Neural progenitor cell (in vitro differentiated cells): ENCODE data around the gene SIAH2. TPM values are rescaled to one million over a fixed set of nuclear protein-coding genes. Genes with fewer than 3 reads are reported as not detected.

ENCODE experiments used
- DNase-seq: peaks from one replicate; pipeline ENCODE4 v3.0.0-alpha.2; 2016; ENCODE audit warnings: low spot score
- H2AFZ ChIP-seq: fragments of 200-600 bp; sonication (generic); replicated peaks from 2 replicates; pipeline ENCODE4 v1.6.1; 2016; ENCODE audit warnings: antibody characterized with exemption
- H3F3A ChIP-seq: fragments of 200-600 bp; sonication (generic); 2 replicates; pipeline ENCODE4 v1.6.1; 2016; ENCODE audit warnings: antibody characterized with exemption, low read depth
- H3K27ac ChIP-seq: fragments of 200-600 bp; sonication (generic); 2 replicates; pipeline ENCODE4 v1.5.1; 2016; ENCODE audit warnings: mild to moderate bottlenecking
- H3K27me3 ChIP-seq: fragments of 200-600 bp; sonication (generic); 2 replicates; pipeline ENCODE4 v1.6.1; 2016; ENCODE audit warnings: mild to moderate bottlenecking, moderate library complexity
- H3K36me3 ChIP-seq: fragments of 200-600 bp; sonication (generic); 2 replicates; pipeline ENCODE4 v1.5.1; 2016
- H3K4me1 ChIP-seq: fragments of 200-600 bp; sonication (generic); 2 replicates; pipeline ENCODE4 v1.6.1; 2016; ENCODE audit warnings: mixed run types
- H3K4me2 ChIP-seq: fragments of 200-600 bp; sonication (generic); 2 replicates; pipeline ENCODE4 v1.6.1; 2016
- H3K4me3 ChIP-seq: fragments of 200-600 bp; sonication (generic); 2 replicates; pipeline ENCODE4 v1.5.1; 2016
- H3K79me2 ChIP-seq: fragments of 200-600 bp; sonication (generic); 2 replicates; pipeline ENCODE4 v1.6.1; 2016; ENCODE audit warnings: low read depth
- H3K9ac ChIP-seq: fragments of 200-600 bp; sonication (generic); 2 replicates; pipeline ENCODE4 v1.6.1; 2016
- H3K9me3 ChIP-seq: fragments of 200-600 bp; sonication (generic); 2 replicates; pipeline ENCODE4 v1.5.1; 2016; ENCODE audit warnings: low read depth
- H4K20me1 ChIP-seq: fragments of 200-600 bp; sonication (generic); 2 replicates; pipeline ENCODE4 v1.6.1; 2016; ENCODE audit warnings: low read depth
- H3K27ac Mint-ChIP-seq: 3 replicates; pipeline ENCODE4 v1.8.0; 2021; ENCODE audit warnings: mixed read lengths
- H3K27me3 Mint-ChIP-seq: 2 replicates; pipeline ENCODE4 v1.8.0; 2022; ENCODE audit warnings: low read depth, mild to moderate bottlenecking, inconsistent platforms, moderate library complexity, mixed read lengths; ENCODE audit not compliant: insufficient read depth
- H3K36me3 Mint-ChIP-seq: 3 replicates; pipeline ENCODE4 v1.8.0; 2021; ENCODE audit warnings: mixed read lengths
- H3K4me1 Mint-ChIP-seq: 3 replicates; pipeline ENCODE4 v1.8.0; 2021; ENCODE audit warnings: mixed read lengths
- H3K4me3 Mint-ChIP-seq: 3 replicates; pipeline ENCODE4 v1.8.0; 2021; ENCODE audit warnings: mild to moderate bottlenecking, moderate library complexity, mixed read lengths
- H3K9me3 Mint-ChIP-seq: 3 replicates; pipeline ENCODE4 v1.8.0; 2020; ENCODE audit warnings: mixed read lengths
- EZH2 ChIP-seq: fragments of 200-600 bp; sonication (generic); IDR thresholded peaks from 2 replicates; pipeline ENCODE4 v1.6.1; 2017; ENCODE audit warnings: antibody characterized with exemption, mild to moderate bottlenecking, moderate library complexity
- EZH2phosphoT487 ChIP-seq: fragments of 200-600 bp; sonication (generic); IDR thresholded peaks from 2 replicates; pipeline ENCODE4 v1.6.1; 2017; ENCODE audit warnings: antibody characterized with exemption
- total RNA-seq: library from RNA; depleted of rRNA; stranded (reverse); fragments of >200 nt; gene quantifications from 2 replicates; pipeline ENCODE4 v1.2.3, GENCODE V29; 2015; ENCODE audit warnings: low replicate concordance
- TF ChIP-seq, protein P1 (sequence below): fragments of 200-600 bp; sonication (generic); IDR thresholded peaks from 2 replicates; pipeline ENCODE4 v1.5.1; 2017; ENCODE audit warnings: antibody characterized with exemption, mild to moderate bottlenecking

The SIAH2 gene
- total RNA-seq, 1 donor from 2014 or later = 14.6 TPM

DNA sequence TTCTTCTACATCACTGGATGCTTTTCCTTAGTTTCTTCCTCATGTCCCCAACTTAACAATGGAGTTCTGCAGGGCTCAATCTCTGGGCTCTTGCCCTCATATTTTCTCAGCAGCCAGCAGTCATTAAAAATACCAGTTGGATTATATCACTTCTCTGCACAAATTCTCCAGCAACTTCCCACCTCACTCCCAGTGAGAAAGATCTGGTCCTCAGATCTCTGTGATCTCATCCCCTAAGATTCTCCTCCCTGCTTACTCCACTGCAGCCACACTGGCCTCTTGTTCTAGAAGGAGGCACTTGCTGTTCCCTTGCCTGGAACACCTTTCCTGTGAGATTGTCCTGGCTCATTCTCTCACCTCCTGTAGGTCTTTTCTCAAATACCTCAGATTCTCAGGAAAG is 65.3 kb downstream of the SIAH2 start:
- Histone ChIP-seq H4K20me1 (no peaks in the 10 kb centered on the region), H3K27me3 (no peaks in the 10 kb centered on the region), H3K36me3 (no peaks in the 10 kb centered on the region), H3F3A (peaks cover 3% of the 10 kb centered on the region), H3K4me2 (no peak overlapping the region), H3K79me2 (no peaks in the 10 kb centered on the region), H3K27ac (no peak overlapping the region), H3K4me3 (no peak overlapping the region), H3K9me3 (peaks cover 12% of the 10 kb centered on the region), H2AFZ (no peak overlapping the region), H3K9ac (no peak overlapping the region), H3K4me1 (no peaks in the 10 kb centered on the region)
- H3K36me3 Mint-ChIP-seq = no peaks in the 10 kb centered on the region
- H3K4me1 Mint-ChIP-seq = no peaks in the 10 kb centered on the region
- H3K9me3 Mint-ChIP-seq = peaks cover 11% of the 10 kb centered on the region
- peaks cover 4% of the 10 kb centered on the region for H3K27me3 Mint-ChIP-seq
- no peak overlapping the region for H3K27ac Mint-ChIP-seq
- TF ChIP-seq EZH2 = no peak
- TF ChIP-seq, protein P1, sequence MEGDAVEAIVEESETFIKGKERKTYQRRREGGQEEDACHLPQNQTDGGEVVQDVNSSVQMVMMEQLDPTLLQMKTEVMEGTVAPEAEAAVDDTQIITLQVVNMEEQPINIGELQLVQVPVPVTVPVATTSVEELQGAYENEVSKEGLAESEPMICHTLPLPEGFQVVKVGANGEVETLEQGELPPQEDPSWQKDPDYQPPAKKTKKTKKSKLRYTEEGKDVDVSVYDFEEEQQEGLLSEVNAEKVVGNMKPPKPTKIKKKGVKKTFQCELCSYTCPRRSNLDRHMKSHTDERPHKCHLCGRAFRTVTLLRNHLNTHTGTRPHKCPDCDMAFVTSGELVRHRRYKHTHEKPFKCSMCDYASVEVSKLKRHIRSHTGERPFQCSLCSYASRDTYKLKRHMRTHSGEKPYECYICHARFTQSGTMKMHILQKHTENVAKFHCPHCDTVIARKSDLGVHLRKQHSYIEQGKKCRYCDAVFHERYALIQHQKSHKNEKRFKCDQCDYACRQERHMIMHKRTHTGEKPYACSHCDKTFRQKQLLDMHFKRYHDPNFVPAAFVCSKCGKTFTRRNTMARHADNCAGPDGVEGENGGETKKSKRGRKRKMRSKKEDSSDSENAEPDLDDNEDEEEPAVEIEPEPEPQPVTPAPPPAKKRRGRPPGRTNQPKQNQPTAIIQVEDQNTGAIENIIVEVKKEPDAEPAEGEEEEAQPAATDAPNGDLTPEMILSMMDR = no peak
- TF ChIP-seq EZH2phosphoT487 = no peak
- no peak for DNase-seq
- H3K4me3 Mint-ChIP-seq = no peak overlapping the region

DNA sequence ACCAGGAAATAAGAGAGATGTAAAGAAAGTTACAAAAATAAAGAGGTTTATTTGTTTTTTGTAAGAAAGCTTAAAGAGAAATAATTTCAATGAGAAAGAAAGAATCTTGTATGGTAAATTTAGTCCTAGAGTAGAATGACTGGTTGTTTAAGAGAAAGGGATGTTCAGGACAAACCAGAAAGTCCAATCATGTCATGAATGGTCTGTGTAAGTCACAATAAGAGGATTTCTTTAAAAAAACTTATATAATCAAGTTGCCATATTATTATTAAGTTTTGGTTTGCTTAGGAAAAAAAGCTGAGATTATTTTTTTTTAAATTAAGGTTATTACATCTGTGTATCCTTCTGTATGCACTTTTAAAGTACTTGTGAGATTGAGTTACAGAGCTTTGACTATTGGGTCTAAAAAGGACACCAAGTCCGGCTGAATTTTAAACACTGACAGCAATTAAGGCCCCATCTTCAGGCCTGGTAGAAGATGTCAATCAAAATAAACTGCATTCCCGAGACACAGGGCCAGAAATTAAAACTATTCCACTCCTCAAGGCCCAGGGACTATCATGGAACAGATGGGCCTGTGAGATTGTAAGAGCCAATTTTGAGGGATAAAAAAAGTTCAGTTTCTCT is 71.4 kb downstream of the SIAH2 start:
- Histone ChIP-seq H3K27ac (no peak overlapping the region), H4K20me1 (no peaks in the 10 kb centered on the region), H2AFZ (no peak overlapping the region), H3K9me3 (peaks cover 37% of the 10 kb centered on the region), H3K79me2 (no peaks in the 10 kb centered on the region), H3F3A (no peaks in the 10 kb centered on the region), H3K4me3 (no peak overlapping the region), H3K4me1 (no peaks in the 10 kb centered on the region), H3K27me3 (no peaks in the 10 kb centered on the region), H3K36me3 (peaks cover 11% of the 10 kb centered on the region), H3K4me2 (no peak overlapping the region), H3K9ac (no peak overlapping the region)
- H3K27ac Mint-ChIP-seq = no peak overlapping the region
- DNase-seq = peak; percentile 15
- H3K4me1 Mint-ChIP-seq = no peaks in the 10 kb centered on the region
- no peaks in the 10 kb centered on the region for H3K36me3 Mint-ChIP-seq
- no peaks in the 10 kb centered on the region for H3K27me3 Mint-ChIP-seq
- no peak overlapping the region for H3K4me3 Mint-ChIP-seq
- TF ChIP-seq, protein P1 = no peak
- no peak for TF ChIP-seq EZH2phosphoT487
- TF ChIP-seq EZH2 = no peak
- H3K9me3 Mint-ChIP-seq = peaks cover 24% of the 10 kb centered on the region

Other genes starting within 250 kb of the SIAH2 start
- gene SERP1, start 216.7 kb downstream of the SIAH2 start, total RNA-seq = 120 and 129 TPM in 2 replicates
- gene EIF2A, start 216.4 kb downstream of the SIAH2 start, total RNA-seq = 109 and 135 TPM in 2 replicates
- gene SELENOT, start 159.8 kb downstream of the SIAH2 start, total RNA-seq = 73.4 and 133 TPM in 2 replicates
- 0.28 TPM in 1 of 2 replicates, not detected in the other for gene ERICH6, start 59.2 kb downstream of the SIAH2 start, total RNA-seq
- gene MINDY4B, start 142.3 kb upstream of the SIAH2 start, total RNA-seq = not detected in 2 replicates
- not detected in 2 replicates for gene CLRN1, start 209.6 kb upstream of the SIAH2 start, total RNA-seq